ENCODE measurements around the gene ERGIC1.
"Not testable (repeated sequence)": the region's sequence is repeated elsewhere in the genome, so short reads cannot be mapped to it uniquely, and the experiment has no call there.

Gene ERGIC1, protein sequence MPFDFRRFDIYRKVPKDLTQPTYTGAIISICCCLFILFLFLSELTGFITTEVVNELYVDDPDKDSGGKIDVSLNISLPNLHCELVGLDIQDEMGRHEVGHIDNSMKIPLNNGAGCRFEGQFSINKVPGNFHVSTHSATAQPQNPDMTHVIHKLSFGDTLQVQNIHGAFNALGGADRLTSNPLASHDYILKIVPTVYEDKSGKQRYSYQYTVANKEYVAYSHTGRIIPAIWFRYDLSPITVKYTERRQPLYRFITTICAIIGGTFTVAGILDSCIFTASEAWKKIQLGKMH

DNA sequence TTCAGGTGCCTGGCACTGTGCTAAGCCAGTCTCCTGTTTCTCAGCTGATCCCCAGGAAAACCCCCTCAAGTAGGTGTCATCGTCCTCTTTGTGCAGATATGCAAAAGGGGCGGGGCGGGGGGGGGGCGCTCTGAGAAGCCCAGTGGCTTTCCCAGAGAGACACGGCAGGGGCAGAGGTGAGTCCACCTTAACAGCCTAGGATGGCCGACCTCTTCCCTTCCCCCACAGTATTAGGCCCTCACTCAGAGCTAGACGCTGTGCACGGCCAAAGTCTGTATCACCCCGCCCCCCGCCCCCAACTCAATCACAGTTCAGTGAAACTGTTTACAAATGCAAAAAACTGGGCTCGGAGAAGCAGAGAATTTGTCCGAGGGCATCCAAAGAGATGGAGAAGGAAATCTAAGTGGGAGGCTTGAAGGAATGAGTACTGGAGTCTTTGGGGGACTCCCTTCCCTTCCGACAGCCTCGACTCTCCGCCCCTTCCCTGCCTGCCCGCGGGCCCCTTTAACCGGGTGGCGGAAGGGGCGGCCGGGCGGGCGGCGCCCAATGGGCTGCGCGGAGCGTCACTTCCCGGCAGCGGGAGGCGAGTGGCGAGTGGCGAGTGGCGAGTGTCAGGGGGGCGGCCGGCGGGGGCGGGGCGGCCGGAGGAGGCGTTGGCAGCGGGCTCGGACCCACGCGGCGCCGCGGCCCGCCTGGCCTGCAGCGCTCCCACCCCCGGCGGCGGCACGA, at the start of gene ERGIC1:
Gene ERGIC1, plus strand, starts transcription at position 566 of the 729 bp plus-strand sequence. Its CDS starts 163 bp downstream, at position 729.
- peak; percentile 72 for DNase-seq

DNA sequence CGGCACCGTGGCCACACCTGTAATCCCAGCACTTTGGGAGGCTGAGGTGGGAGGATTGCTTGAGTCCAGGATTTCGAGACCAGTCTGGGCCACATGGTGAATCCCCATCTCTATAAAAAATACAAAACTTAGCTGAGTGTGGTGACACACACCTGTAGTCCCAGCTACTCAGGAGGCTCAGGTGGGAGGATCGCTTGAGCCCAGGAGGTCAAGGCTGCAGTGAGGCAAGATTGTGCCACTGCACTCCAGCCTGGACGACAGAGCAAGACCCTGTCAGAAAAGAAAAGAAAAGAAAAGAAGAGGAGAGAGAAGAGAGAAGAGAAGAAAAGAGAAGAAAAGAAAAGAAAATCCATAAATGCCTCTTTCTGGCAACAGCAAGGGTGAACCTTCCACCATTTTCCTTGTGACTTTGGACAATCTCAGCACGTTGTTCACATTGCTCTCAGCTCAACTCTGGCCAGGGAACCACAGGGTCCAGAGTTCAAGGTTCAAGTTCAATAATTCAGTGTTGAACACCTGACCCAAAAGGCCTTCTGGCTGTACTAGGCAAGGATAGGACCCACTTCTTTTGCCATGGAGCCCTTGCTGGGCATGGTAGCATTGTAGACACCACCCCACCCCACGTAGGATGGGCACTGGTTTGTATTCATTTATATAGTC, 48.5 kb upstream of the ERGIC1 start:
- DNase-seq = no peak

DNA sequence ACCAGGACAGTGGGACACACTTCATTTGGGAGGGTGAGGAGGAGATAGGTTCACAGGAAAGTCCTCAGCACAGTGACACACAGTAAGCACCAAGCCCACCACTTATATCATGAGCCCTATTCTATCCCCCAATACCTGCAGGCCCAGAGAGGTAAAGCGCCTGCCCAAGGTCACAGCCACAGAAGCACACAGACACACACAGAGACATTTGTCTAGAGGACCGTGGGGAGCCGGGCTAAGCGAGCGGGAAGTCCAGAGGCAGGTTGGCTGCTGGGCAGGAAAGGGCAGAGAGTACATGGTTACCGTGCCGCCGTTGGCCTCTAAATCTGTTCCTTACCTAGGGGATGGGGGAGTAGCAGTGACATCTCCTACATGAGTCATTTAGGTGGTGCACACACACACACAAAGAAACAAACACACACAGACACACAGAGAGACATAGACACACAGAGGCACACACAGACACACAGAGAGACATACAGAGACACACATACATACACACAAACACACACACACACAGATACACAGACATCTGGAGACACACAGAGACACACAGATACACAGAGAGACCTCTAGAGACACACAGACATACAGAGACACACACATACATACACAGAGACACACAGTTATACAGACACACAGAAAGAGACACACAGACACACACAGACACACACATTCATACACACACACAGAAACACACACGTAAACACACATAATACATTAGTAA, 47.2 kb upstream of the ERGIC1 start:
- no peak for DNase-seq

DNA sequence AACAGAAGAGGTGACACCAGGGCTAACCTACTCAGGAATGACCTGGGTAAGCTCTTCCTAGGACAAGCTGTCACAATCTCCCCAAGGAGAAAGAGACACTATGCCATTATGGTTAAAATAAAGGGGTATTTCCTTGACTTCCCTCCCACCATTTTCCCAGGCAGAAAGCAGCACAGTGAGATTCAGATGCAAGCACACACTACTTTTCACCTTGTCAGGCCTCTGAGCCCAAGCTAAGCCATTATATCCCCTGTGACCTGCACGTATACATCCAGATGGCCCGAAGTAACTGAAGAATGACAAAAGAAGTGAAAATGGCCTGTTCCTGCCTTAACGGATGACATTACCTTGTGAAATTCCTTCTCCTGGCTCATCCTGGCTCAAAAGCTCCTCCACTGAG, 46.5 kb upstream of the ERGIC1 start:
- not testable (repeated sequence) for DNase-seq

DNA sequence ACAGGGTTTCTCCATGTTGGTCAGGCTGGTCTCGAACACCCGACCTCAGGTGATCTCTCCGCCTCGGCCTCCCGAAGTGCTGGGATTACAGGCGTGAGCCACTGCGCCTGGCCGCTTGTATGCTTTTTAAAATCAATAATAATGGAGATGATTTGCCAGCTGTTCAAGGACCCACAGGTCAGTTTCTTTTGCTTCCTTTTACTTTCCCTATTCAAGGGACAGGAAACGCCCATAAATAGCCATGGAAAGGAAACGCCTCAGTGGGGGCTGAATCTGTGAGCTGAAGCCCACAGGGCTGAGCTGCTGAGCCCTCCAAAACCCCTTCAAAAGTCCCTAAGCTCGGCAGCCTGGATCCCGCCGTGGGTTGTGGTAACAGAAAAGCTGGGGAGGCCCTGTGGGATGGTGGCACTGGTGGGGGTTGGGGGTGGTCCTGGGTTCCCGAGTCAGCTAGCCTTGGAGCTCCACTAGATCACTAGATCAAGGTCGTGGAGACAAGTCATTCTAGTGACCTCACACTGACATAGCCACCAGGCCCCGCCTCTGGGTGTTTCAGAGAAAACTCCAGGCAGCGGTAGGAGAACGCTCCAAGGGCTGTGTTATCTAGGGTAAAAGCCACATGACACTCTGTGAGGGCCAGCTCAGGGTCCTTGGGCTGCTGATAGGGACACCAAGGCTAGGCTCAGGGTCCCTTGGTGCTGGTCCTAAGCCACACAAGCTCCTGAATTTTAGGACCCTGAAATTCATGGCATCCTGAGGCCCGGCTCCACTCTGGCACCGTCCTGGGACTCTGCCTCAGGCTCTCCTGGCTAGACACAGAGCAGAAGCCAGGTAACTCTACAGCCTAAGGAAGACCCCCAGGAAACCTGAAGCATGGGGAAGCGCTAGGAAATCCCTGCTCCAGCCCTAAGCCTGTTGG, 45.0 kb upstream of the ERGIC1 start:
- no peak for DNase-seq

DNA sequence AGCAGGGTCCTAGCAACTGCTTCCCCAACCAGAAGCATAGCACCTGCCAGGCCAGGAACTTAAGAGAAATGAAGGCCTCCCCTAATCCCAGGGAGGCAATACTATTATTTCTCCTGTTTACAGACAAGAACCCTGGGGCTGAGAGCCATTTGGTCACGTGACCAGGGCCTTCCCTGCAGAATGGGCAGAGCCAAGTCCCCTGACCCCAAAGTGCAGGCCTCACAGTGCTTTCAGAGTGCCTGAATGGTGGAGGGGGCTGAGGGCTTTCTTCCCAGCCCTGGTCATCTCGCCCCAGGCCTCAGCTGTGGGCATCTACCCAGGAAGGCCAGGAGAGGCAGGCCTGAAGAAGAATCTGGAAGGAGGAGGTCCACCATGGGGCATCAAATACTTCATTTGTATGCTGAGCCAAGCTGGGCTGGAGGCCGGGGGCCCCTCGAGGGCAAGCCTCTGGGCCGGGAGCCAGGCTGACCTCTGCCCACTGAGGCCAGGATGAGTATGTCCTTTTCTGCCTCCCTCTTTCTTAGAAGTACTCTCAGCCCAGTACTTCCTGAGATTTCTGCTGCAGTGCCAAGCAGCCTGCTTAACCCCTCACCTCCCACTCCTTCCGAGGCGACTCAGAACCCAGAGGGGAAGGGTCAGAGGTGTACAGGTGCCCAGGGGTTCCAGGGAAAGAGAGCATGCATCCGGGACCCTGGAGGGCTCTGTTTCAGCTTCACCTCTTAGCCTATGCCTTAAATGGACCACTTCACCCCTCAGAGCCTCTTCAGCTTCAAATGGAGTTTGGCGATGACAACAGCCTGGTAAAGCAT, 44.2 kb upstream of the ERGIC1 start:
- no peak for DNase-seq

DNA sequence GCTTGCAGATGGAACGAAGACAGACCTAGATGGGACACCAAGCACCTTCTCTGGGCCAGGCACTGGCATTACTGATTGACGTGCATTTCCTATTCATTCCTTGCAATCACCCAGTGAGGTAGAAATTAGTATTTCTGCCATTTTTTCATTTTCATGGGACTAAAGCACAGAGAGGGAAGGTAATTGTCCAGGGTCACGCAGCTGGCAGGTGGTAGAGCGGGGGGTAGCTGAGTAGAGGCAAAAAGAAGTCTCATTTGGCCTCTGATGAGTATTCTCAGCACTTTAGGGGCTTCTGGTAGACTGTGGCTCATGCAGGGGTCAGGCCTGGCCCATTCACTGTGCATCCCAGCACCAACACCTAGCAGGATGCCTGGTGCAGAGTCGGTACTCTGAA, 43.6 kb upstream of the ERGIC1 start:
- no peak for DNase-seq

DNA sequence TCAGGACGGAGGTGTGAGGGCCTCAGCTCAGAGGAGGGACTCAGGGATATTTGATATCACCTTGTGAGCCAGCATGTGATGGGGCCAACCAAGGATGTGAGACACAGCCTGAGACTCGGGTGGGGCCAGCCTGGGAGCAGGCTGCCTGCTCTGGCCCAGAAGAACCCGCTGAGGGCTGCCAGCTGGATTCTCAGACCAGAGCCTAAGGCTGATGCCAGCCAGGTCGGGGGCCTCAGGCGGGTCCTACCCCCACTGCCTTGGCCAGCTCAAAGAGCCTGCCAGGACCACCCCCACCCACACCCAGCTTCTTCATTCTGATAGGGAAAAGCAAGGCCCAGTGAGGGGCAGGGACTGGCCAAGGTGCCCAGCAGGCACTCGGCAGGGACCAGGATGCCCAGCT, 42.8 kb upstream of the ERGIC1 start:
- DNase-seq = no peak

DNA sequence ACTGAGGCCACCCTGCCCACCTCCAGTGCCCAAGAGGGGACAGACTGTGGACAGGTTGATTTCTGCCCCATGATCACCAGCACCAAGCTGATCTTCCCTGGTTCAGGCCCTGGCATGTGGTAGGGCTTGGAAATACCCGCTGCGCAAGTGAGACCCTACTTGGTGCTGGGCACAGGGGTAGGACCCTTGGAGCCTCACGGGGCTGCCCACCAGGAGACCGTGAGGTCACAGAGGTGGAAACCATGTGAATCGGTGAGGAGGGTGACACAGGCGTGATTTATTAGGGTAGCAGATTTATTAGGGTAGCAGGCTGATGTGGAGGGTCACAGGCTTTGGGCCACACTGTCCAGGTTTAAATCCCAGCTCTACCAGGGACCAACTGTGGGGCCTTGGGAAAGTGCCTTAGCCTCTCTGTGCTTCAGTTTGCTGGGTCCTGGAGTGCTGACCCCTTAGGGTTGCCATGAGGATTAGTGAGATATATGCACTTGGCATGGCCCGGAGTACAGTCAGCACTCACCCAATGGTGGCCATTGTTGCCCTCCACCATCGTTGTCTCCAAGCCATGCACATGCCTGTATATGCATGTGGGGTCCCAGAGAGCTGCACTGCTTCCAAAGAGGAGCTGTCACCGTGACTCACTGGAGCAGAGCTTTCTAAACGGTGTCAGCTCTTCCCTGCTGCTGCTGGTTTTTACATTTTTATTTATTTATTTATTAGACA, 42.2 kb upstream of the ERGIC1 start:
- no peak for DNase-seq

DNA sequence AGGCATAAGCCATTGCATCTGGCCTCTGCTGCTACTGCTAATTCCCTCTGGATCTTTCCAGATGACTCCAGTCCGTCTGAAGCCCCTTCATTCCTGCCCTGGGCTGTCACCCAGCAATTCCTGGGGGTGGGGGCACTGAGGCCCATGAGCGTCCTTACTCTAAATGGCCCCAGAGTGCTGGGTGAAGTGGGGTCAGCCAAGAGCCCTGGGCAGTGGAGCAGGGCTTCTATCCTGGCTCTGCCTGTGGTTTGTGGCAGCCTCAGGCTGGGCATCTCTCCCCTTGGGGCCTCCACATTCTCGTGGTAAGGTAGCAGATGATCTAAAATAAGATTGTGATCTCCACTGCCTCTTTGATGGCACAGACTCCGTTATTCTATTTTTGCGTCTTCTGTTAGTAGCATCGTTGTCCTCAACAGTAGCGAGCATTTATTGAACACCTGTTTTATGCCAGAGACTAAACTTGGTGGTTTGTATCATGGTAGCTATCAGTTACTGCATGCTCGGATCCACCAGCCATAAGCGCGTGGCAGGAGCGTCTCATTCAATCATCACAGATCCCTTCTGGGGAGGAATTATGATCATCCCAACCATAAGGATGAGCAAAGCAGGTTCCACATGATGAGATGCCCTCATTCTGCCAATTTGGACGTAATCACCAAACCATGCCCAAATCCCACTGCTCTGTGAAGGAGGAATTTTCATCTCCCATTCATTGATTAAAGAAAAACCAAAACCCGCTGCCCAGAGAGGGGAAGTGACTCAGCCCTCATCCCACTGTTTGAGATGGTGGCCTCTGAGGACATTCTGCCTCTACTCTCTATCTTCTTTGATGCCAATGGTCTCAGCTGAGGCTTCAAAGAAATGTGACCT, 41.1 kb upstream of the ERGIC1 start:
- DNase-seq = no peak

DNA sequence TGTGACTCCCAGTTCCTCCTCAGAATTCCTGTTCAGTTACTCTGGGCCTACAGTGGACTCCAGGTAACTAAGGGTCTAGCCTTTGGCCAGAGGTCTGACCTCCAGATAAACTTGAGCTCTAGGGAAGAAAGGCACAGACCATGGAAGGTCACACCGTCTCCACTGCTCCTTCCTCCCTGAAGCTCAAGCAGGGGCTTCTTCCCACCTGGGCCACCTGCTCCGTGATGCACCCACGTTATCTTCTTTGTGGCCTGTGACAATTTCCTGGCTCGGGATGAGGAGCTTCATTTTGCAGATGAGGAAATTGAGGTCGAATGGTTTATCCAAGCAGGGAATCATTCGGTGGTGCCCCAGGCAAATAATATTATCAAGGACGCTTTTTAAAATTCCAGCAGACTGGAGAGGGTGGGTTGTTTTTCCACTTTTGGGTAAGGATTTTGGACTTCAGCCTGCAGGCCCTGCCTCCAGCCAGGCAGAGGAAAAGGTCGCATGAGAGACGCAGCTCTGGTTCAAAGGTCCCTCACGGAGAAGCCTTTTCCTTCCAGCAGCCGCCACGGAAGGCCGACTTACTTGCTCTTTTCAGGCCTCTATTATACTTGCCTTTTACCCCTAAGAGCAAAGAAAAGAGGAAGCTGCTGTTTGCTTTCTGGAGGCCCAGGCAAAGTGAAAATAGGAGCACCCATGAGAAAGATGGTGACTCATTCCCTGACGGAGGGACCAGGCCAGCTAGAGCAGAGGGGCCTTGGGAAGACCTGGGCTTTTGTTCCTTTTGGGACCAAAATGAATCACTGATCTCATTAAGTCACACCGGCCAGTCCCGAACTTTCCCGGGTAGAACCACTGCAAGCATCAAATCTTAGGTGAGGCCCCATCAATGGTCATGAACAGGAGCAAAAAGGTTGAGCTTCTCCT, 40.2 kb upstream of the ERGIC1 start:
- no peak for DNase-seq

DNA sequence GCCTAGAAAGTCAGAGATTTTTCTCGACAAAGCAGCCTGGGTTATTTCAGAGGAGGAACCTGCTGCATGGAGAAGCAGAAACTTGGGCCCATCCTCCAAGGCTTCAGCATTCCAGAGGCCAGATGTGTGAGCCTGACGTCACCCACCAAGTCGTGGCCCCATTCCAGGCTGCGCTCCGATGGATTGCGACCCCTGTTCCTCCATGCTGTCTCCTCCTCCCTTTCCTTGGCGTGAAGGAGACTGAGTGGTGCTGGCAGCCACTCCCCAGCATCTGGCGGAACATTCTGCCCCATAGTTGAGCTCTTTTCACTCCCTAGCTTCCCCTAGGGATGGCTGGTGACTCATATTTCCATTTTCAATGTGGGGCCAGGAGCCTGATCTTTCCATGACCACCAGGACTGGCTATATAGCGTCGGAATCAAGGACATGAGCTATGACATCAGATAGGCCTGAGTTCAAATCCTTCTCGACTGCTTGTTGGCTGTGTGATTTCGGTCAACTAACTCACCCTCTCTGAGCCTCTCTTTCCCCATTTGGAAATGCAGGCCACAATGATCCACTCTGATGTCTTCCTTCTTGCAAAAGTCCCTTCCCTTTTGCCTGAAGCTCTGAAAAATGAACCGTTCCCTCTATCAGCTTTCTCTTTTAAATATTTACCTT, 38.6 kb upstream of the ERGIC1 start:
- DNase-seq = no peak

DNA sequence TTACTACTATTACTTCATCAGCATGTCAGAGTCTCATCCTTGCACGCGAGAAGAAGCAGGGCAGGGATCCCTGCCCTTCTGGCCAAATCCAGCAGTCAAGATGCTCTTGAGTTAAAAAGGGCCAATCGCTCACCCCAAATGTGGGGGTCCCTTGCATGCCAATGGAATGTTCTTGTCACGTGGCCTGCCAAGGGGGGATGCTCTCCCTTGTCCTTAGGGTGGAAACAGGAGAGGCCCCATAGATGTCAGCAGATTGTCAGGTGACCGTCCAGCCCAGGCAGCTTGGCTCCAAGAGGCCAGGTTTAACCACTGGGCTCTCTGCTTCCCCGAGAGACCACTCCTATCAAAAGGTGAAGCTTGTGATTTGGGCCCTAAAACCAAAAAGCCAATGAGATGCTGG, 37.7 kb upstream of the ERGIC1 start:
- DNase-seq = no peak

DNA sequence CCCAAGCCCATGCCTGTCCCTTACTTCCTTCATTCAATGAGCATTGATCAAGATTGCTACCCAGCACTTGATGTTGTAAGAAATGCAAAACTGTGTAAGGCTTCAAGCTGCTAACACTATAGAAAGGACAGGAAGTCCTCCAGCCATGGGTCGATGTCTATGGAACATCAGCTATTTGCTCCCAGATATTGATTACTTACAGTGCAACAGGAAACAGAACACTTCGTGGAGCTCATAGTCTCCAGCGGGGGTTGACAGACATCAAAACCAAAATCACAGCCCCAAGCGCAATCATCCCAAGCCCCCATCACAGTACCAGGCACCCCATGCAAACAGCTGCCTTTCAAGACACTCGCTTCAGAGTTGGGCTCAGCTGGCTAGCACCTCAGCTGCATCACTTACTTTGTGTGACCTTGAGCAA, 36.3 kb upstream of the ERGIC1 start:
- no peak for DNase-seq

DNA sequence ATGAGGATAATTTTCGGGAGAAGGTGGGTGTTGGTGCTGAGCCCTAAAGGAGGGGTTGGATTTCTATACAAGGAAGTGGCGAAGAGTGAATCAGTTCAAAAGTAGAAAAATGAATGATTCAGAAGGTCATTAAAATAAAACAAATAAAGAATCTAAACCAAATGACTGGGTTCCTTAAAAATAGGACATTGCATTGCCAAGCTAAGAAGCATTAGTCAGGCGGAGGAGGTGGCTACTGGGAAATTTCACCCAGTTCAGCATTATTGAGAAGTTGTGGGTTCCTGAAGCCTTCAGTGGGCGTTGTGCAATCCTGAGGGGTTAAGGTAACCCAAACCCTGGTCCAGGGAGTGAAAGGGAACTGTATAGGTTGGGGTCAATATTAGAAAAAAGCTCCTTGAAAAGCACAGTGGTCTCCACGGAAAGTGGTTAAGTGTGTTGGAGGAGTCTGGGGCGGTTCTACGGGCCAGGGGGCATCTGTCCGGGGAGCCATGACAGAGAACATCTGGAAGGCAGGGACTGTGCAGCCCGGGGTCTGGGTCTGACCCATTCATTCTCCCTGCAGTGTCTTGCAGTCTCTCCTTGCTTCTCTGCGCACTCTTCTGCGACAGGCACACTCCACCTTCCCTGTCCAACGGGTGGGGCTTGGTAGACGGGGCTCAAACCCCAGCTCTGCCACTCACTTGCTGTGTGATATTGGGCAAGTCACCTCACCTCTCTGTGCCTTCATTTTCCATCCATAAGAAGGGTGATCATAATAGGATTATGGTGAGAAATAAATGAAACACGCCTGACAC, 35.4 kb upstream of the ERGIC1 start:
- no peak for DNase-seq

DNA sequence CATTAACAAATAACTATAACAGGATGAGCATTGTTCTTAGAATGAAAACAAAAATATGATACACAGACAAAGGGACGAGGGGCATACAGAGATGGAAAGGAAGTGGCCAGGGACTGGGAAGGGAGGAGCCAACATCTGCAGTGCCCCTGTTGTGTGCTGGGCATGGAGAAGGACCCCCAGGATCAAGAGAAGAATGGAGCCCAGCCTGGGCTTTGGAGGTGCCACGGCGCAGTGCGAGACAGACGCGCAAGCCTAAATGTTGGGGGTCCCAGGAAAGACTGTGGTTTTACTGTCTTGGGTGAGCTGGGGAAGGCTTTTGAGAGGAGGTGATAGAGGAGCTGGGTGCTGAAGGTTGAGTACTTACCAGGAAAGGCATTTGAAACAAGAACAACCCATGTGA, 34.6 kb upstream of the ERGIC1 start:
- no peak for DNase-seq

DNA sequence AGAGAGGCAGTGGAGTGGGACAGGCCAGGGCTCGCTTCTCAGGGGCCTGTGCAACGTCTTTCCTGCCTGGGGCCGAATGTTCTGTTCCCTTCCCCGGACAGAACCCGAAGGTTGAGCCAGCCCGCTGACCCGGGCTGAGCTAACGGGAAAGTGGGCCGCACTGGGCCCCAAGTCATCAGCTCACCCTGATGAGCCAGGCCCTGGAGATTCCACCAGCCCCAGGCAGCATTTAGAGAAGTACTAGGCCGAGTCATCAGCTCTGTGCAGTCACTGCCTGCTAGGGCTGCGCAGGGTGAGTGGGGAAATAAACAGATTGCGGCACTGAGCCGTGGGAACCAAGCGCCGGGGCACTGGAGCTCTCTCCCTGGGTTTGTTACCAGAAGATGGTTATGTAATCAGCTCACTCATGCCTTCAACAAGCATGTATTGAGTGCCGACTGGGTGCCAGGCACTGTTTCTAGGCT, 33.9 kb upstream of the ERGIC1 start:
- no peak for DNase-seq

All from stimulated activated CD4-positive, alpha-beta T cell treated with anti-CD3 and anti-CD28 coated beads, Interleukin-4, amount 100 ng/mL, for 24 hours (primary cell).